IPS-18a (cell line): ENCODE results near the gene MARCOL.

Source experiments
- H3K27ac ChIP-seq: one replicate; pipeline ENCODE4 v1.5.1; 2013; ENCODE audit warnings: low read length
- H3K27me3 ChIP-seq: one replicate; pipeline ENCODE4 v1.6.1; 2013; ENCODE audit warnings: mild to moderate bottlenecking, low read length; ENCODE audit not compliant: control insufficient read depth, insufficient read depth
- H3K36me3 ChIP-seq: one replicate; pipeline ENCODE4 v1.6.1; 2013; ENCODE audit warnings: low read depth, low read length; ENCODE audit not compliant: control insufficient read depth
- H3K4me1 ChIP-seq: one replicate; pipeline ENCODE4 v1.6.1; 2013; ENCODE audit warnings: low read depth, low read length; ENCODE audit not compliant: control insufficient read depth
- H3K4me3 ChIP-seq: one replicate; pipeline ENCODE4 v1.5.1; 2013; ENCODE audit warnings: low read length
- H3K9ac ChIP-seq: one replicate; pipeline ENCODE4 v1.6.1; 2013; ENCODE audit warnings: mild to moderate bottlenecking, low read length, moderate library complexity
- H3K9me3 ChIP-seq: one replicate; pipeline ENCODE4 v1.6.1; 2013; ENCODE audit warnings: low read depth, low read length; ENCODE audit not compliant: control insufficient read depth

The MARCOL gene

DNA sequence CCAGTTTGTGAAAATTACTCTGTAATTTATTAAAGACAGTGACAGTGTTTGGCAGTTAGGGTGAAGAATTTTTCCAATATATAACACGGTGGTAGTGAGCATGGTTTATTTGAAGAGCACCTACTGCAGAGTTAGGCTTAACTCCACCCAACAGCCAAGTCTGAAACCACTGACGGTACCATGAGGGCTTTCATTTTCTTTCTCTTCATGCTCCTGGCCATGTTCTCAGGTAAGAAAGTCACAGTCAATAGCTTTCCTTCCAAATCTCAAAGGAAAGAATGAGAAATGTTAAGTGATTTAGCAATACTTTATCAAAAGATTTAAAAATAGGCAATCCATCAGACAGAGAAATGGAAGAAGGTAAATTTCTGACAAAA lies at the start of gene MARCOL:
TSS of gene MARCOL (plus strand) at position 108 of the 377 bp plus-strand sequence. CDS start at position 181, 73 bp downstream.
- H3K27ac ChIP-seq, result no peak within 1 kb of the TSS
- no peaks in the 10 kb centered on the region for H3K27me3 ChIP-seq
- H3K4me3 ChIP-seq, result no peak within 1 kb of the TSS
- no peaks in the 10 kb centered on the region for H3K9me3 ChIP-seq
- H3K4me1 ChIP-seq, result no peaks in the 10 kb centered on the region
- H3K36me3 ChIP-seq, result no peaks in the 10 kb centered on the region
- no peak within 1 kb of the TSS for H3K9ac ChIP-seq

GRCh38 chr5:148191010-148191409 lies 47.3 kb upstream of the MARCOL start:
- H3K27me3 ChIP-seq, result no peaks in the 10 kb centered on the region
- no peaks in the 10 kb centered on the region for H3K4me1 ChIP-seq
- H3K27ac ChIP-seq, result no peak overlapping the region
- H3K36me3 ChIP-seq, result no peaks in the 10 kb centered on the region
- H3K9ac ChIP-seq, result no peak overlapping the region
- no peaks in the 10 kb centered on the region for H3K9me3 ChIP-seq
- no peak overlapping the region for H3K4me3 ChIP-seq

DNA sequence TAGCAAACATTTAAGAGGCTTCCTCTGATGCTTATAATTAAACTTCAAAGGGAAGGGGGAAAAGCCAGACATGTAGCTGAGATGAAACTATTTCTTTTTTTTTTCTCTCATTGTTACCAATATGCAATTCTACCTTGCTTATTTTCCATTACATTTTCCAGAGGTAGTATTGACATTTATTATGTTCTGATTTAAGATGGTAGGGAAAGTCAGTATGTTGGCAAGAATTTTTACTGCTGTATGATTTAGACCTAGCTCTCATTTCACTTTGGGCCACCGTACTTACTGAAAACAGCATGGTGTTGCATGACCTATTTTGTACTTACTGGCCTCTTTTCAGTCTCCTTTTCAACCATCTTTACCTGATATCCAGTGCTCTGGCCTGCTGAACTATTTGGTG lies 45.1 kb upstream of the MARCOL start:
- H3K27ac ChIP-seq, result no peak overlapping the region
- H3K36me3 ChIP-seq, result no peaks in the 10 kb centered on the region
- H3K4me3 ChIP-seq, result no peak overlapping the region
- H3K27me3 ChIP-seq, result no peaks in the 10 kb centered on the region
- no peak overlapping the region for H3K9ac ChIP-seq
- no peaks in the 10 kb centered on the region for H3K4me1 ChIP-seq
- H3K9me3 ChIP-seq, result no peaks in the 10 kb centered on the region

DNA sequence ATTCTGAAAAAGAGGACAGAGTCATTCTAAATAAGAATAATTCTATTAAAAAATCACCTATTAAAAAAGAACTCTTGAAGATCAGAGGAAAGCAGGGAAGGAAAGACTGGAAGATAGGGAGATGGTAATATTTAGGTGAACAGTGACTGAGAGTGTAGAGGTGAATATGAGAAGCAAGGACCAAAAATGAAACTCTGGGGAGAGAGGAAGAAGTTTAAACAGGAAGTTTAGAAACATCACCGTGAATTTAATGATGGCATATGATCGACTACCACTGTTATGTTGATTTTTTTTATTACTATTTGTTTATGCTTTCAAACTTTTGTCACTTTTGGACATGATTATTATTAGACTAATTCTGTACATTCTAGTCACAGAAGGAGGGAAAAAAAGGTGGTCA lies 37.2 kb upstream of the MARCOL start:
- peaks cover 6% of the 10 kb centered on the region for H3K4me1 ChIP-seq
- H3K9ac ChIP-seq, result no peak overlapping the region
- H3K27me3 ChIP-seq, result no peaks in the 10 kb centered on the region
- H3K4me3 ChIP-seq, result no peak overlapping the region
- H3K36me3 ChIP-seq, result no peaks in the 10 kb centered on the region
- no peak overlapping the region for H3K27ac ChIP-seq
- no peaks in the 10 kb centered on the region for H3K9me3 ChIP-seq

- H3K27ac ChIP-seq, result no peak within 1 kb of the TSS
- H3K9me3 ChIP-seq, result no peaks in the 10 kb centered on the region
- no peaks in the 10 kb centered on the region for H3K36me3 ChIP-seq
- H3K4me3 ChIP-seq, result no peak within 1 kb of the TSS
- H3K27me3 ChIP-seq, result no peaks in the 10 kb centered on the region
- H3K4me1 ChIP-seq, result peaks cover 6% of the 10 kb centered on the region
- no peak within 1 kb of the TSS for H3K9ac ChIP-seq
Measured at GRCh38 chr5:148202531-148203203, 35.7 kb upstream of the MARCOL start, which contains the start of gene SPINK6. Gene SPINK6, plus strand, starts transcription at chr5:148203042. Its CDS starts 55 bp downstream, at chr5:148203097.

- Histone ChIP-seq H3K36me3 (no peaks in the 10 kb centered on the region), H3K27ac (no peak overlapping the region), H3K4me3 (no peak overlapping the region), H3K27me3 (no peaks in the 10 kb centered on the region), H3K9ac (no peak overlapping the region), H3K9me3 (no peaks in the 10 kb centered on the region), H3K4me1 (no peaks in the 10 kb centered on the region)
Measured at GRCh38 chr5:148205044-148205806, 33.1 kb upstream of the MARCOL start.

DNA sequence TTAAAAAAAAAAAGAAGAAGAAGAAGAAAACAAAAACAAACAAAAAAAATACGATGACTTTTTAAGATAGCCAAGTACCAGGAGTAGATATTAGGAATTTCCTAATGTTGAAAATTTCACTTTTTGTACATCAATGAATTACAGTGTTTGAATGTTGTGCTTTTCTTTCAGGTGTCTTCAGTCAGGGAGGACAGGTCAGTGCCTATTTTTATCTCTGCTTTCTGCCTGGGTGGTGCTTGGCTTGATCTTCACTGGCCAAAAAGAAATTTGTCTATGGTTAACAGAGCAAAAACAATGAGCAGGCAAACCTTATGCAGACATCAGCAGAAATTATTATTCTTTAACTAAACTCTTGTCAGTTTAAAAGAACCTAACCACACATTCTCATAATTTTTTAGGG lies 32.5 kb upstream of the MARCOL start:
- Histone ChIP-seq H3K4me3 (no peak overlapping the region), H3K27ac (no peak overlapping the region), H3K27me3 (no peaks in the 10 kb centered on the region), H3K9ac (no peak overlapping the region), H3K4me1 (no peaks in the 10 kb centered on the region), H3K36me3 (no peaks in the 10 kb centered on the region), H3K9me3 (no peaks in the 10 kb centered on the region)

GRCh38 chr5:148206620-148207019 lies 31.7 kb upstream of the MARCOL start:
- H3K27ac ChIP-seq, result no peak overlapping the region
- no peak overlapping the region for H3K4me3 ChIP-seq
- H3K4me1 ChIP-seq, result no peaks in the 10 kb centered on the region
- H3K27me3 ChIP-seq, result no peaks in the 10 kb centered on the region
- no peaks in the 10 kb centered on the region for H3K36me3 ChIP-seq
- H3K9me3 ChIP-seq, result no peaks in the 10 kb centered on the region
- no peak overlapping the region for H3K9ac ChIP-seq

GRCh38 chr5:148208226-148208625 lies 30.1 kb upstream of the MARCOL start:
- Histone ChIP-seq H3K27me3 (no peaks in the 10 kb centered on the region), H3K9ac (no peak overlapping the region), H3K27ac (no peak overlapping the region), H3K4me1 (no peaks in the 10 kb centered on the region), H3K4me3 (no peak overlapping the region), H3K36me3 (no peaks in the 10 kb centered on the region), H3K9me3 (no peaks in the 10 kb centered on the region)

GRCh38 chr5:148209151-148209770 lies 29.1 kb upstream of the MARCOL start:
- Histone ChIP-seq H3K36me3 (no peaks in the 10 kb centered on the region), H3K4me1 (no peaks in the 10 kb centered on the region), H3K9ac (no peak overlapping the region), H3K27me3 (no peaks in the 10 kb centered on the region), H3K27ac (no peak overlapping the region), H3K9me3 (no peaks in the 10 kb centered on the region), H3K4me3 (no peak overlapping the region)

DNA sequence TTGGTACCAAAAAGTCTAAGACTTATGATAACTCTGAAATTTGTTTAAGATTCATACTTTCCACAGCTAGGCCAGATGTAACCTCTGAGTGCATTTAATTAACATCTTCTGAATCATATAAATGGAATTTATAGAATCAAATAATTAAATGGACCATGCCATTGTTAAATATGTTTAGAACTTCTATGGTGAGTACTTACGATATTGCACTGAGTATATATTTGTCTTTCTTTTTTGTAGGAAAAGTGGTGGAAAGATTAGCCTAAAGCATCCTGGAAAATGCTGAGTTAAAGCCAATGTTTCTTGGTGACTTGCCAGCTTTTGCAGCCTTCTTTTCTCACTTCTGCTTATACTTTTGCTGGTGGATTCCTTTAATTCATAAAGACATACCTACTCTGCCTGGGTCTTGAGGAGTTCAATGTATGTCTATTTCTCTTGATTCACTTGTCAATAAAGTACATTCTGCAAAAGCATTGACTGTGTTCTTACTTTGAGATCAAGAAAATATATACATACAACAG lies 23.6 kb upstream of the MARCOL start:
- Histone ChIP-seq H3K36me3 (no peaks in the 10 kb centered on the region), H3K27ac (no peak overlapping the region), H3K4me3 (no peak overlapping the region), H3K9me3 (no peaks in the 10 kb centered on the region), H3K4me1 (no peaks in the 10 kb centered on the region), H3K27me3 (no peaks in the 10 kb centered on the region), H3K9ac (no peak overlapping the region)
